Measurements from ENCODE around the gene ATP2B1.

GRCh38 chr12:89597210-89597609 lies 111.4 kb downstream of the ATP2B1 start:
- TF ChIP-seq CTCF (IDR thresholded peaks at IDR 0.05) (no peak), POLR2A (IDR thresholded peaks at IDR 0.05) (no peak)
